Measurements from ENCODE around the gene FZR1. TPM values are rescaled to one million over a fixed set of nuclear protein-coding genes. Genes with fewer than 3 reads are reported as not detected.

FZR1 gene
- total RNA-seq, 4 donors from 2014 or later: 15.9 to 32.0 (median 21.0) TPM

DNA sequence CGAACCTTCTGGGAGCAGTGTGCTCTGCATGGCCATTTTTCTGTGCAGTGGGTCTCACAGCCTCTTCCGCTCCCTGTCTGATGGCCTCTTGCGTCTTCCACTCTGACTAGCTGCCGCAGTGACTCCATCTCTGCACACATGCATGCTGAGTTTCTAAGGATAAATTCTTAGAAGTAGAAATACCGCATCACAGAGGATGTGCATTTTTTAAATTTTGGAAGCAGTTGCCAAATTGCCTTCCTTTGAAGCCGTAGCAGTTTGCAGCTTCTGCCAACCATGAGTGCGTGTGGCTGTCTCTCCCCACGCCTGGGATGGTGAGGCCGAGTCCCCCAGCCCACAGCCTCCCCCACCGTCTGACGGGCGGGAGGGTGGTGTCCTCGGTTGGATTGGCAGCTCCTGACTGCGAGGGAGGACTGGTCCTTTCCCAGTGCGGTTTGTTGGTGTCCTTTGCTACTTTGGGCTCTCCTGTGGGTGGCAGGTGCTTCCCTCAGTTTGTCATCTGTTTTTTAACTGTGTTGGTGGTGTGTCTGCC, 9.8 kb downstream of the FZR1 start:
- intact Hi-C loops (cut with DNase I; ENCODE audit: low total_unique reads): no loop called here
- in situ Hi-C loops (cut with MboI; ENCODE audit: low sequenced_read_pairs in 4 of 4): no loop called here
- Histone ChIP-seq H3K4me1 (peaks cover 10 to 23% of the 10 kb centered on the region in 2 donors), H3K27me3 (no peaks in the 10 kb centered on the region), H3K36me3 (no peaks in the 10 kb centered on the region), H3K27ac (peak overlapping the region in 2 of 4 donors; percentile 47 to 52), H3K4me3 (no peak overlapping the region), H3K9me3 (no peaks in the 10 kb centered on the region)
- ATAC-seq: no peak
- no peak for DNase-seq
- no peak for TF ChIP-seq CTCF (IDR thresholded peaks at IDR 0.05 in 4 of 5, conservative IDR thresholded peaks at IDR 0.05 in 1 of 5)
- no peak for TF ChIP-seq POLR2A (IDR thresholded peaks at IDR 0.05)

GRCh38 chr19:3516675-3517207, 10.6 kb downstream of the FZR1 start:
- peaks cover 10 to 15% of the 10 kb centered on the region in 2 donors for H3K4me1 ChIP-seq
- DNase-seq (peak; percentile 16 to 71), ATAC-seq (peak; percentile 55 to 75)
- no peaks in the 10 kb centered on the region for H3K27me3 ChIP-seq
- no peaks in the 10 kb centered on the region for H3K9me3 ChIP-seq
- no peaks in the 10 kb centered on the region for H3K36me3 ChIP-seq
- intact Hi-C loops (cut with DNase I; ENCODE audit: low total_unique reads) (no loop called here), in situ Hi-C loops (cut with MboI; ENCODE audit: low sequenced_read_pairs in 4 of 4) (no loop called here)
- TF ChIP-seq CTCF (IDR thresholded peaks at IDR 0.05 in 4 of 5, conservative IDR thresholded peaks at IDR 0.05 in 1 of 5) (no peak), POLR2A (IDR thresholded peaks at IDR 0.05) (no peak)
- peak overlapping the region; percentile 16 to 52 (median 42) for H3K27ac ChIP-seq
- H3K4me3 ChIP-seq: no peak overlapping the region

GRCh38 chr19:3517638-3518037, 11.5 kb downstream of the FZR1 start:
- intact Hi-C loops (cut with DNase I; ENCODE audit: low total_unique reads): no loop called here
- Histone ChIP-seq H3K27ac (peak overlapping the region in 1 of 4 donors; percentile 15), H3K27me3 (no peaks in the 10 kb centered on the region), H3K4me1 (peaks cover 10 to 14% of the 10 kb centered on the region in 2 donors), H3K9me3 (no peaks in the 10 kb centered on the region), H3K4me3 (no peak overlapping the region), H3K36me3 (peaks cover 0 to 2% of the 10 kb centered on the region in 2 donors)
- no peak for TF ChIP-seq CTCF (IDR thresholded peaks at IDR 0.05 in 4 of 5, conservative IDR thresholded peaks at IDR 0.05 in 1 of 5)
- TF ChIP-seq POLR2A (IDR thresholded peaks at IDR 0.05): no peak
- ATAC-seq (no peak), DNase-seq (no peak)
- in situ Hi-C loops (cut with MboI; ENCODE audit: low sequenced_read_pairs in 4 of 4): no loop called here

GRCh38 chr19:3518255-3518654, 12.1 kb downstream of the FZR1 start:
- peaks cover 10% of the 10 kb centered on the region in 2 donors for H3K4me1 ChIP-seq
- H3K27ac ChIP-seq: no peak overlapping the region

More at GRCh38 chr19:3518255-3518654, 12.1 kb downstream of the FZR1 start:
- Histone ChIP-seq H3K9me3 (no peaks in the 10 kb centered on the region), H3K4me3 (no peak overlapping the region), H3K36me3 (peaks cover 0 to 9% of the 10 kb centered on the region in 2 donors), H3K27me3 (no peaks in the 10 kb centered on the region)
- DNase-seq: no peak
- intact Hi-C loops (cut with DNase I; ENCODE audit: low total_unique reads): no loop called here
- in situ Hi-C loops (cut with MboI; ENCODE audit: low sequenced_read_pairs in 4 of 4): no loop called here
- no peak for TF ChIP-seq POLR2A (IDR thresholded peaks at IDR 0.05)
- TF ChIP-seq CTCF (IDR thresholded peaks at IDR 0.05 in 4 of 5, conservative IDR thresholded peaks at IDR 0.05 in 1 of 5): no peak
- ATAC-seq: no peak

All from gastrocnemius medialis (tissue), 4 donors.